ENCODE data around the gene CCDC38.

CCDC38 gene

GRCh38 chr12:95837240-95838038 is 105.0 kb downstream of the CCDC38 start:
- Mint-ChIP-seq H3K27me3 (peaks cover 25% of the 10 kb centered on the region), H3K4me3 (no peak overlapping the region), H3K4me1 (peaks cover 6% of the 10 kb centered on the region), H3K27ac (ENCODE audit: low read depth) (no peak overlapping the region), H3K36me3 (ENCODE audit: insufficient read depth) (no peaks in the 10 kb centered on the region), H3K9me3 (no peaks in the 10 kb centered on the region)
- DNase-seq (ENCODE audit: low spot score in 2 of 2) (no peak), ATAC-seq (replicated peaks; ENCODE audit: extremely low read depth, poor library complexity, severe bottlenecking) (no peak)

- H3K27me3 Mint-ChIP-seq: peaks cover 31% of the 10 kb centered on the region
- no peak overlapping the region for H3K4me3 Mint-ChIP-seq
- no peak overlapping the region for H3K27ac Mint-ChIP-seq (ENCODE audit: low read depth)
- peaks cover 6% of the 10 kb centered on the region for H3K4me1 Mint-ChIP-seq
- DNase-seq (ENCODE audit: low spot score in 2 of 2) (no peak), ATAC-seq (replicated peaks; ENCODE audit: extremely low read depth, poor library complexity, severe bottlenecking) (no peak)
- no peaks in the 10 kb centered on the region for H3K9me3 Mint-ChIP-seq
- H3K36me3 Mint-ChIP-seq (ENCODE audit: insufficient read depth): no peaks in the 10 kb centered on the region
Observed at GRCh38 chr12:95836630-95837239, 105.7 kb downstream of the CCDC38 start.

- DNase-seq (ENCODE audit: low spot score in 2 of 2) (no peak), ATAC-seq (replicated peaks; ENCODE audit: extremely low read depth, poor library complexity, severe bottlenecking) (no peak)
- Mint-ChIP-seq H3K27ac (ENCODE audit: low read depth) (no peak overlapping the region), H3K4me3 (no peak overlapping the region), H3K4me1 (peaks cover 6% of the 10 kb centered on the region), H3K27me3 (peaks cover 31% of the 10 kb centered on the region), H3K36me3 (ENCODE audit: insufficient read depth) (no peaks in the 10 kb centered on the region), H3K9me3 (no peaks in the 10 kb centered on the region)
Observed at GRCh38 chr12:95836185-95836609, 106.2 kb downstream of the CCDC38 start.

GRCh38 chr12:95834572-95834971 is 107.8 kb downstream of the CCDC38 start:
- ATAC-seq (replicated peaks; ENCODE audit: extremely low read depth, poor library complexity, severe bottlenecking) (no peak), DNase-seq (ENCODE audit: low spot score in 2 of 2) (no peak)
- Mint-ChIP-seq H3K36me3 (ENCODE audit: insufficient read depth) (no peaks in the 10 kb centered on the region), H3K27ac (ENCODE audit: low read depth) (no peak overlapping the region), H3K27me3 (peaks cover 44% of the 10 kb centered on the region), H3K4me3 (no peak overlapping the region), H3K9me3 (no peaks in the 10 kb centered on the region), H3K4me1 (peaks cover 6% of the 10 kb centered on the region)

- H3K4me1 Mint-ChIP-seq: no peaks in the 10 kb centered on the region
- no peaks in the 10 kb centered on the region for H3K9me3 Mint-ChIP-seq
- no peak overlapping the region for H3K27ac Mint-ChIP-seq (ENCODE audit: low read depth)
- H3K27me3 Mint-ChIP-seq: peaks cover 28% of the 10 kb centered on the region
- DNase-seq (ENCODE audit: low spot score in 2 of 2) (no peak), ATAC-seq (replicated peaks; ENCODE audit: extremely low read depth, poor library complexity, severe bottlenecking) (no peak)
- H3K4me3 Mint-ChIP-seq: no peak overlapping the region
- H3K36me3 Mint-ChIP-seq (ENCODE audit: insufficient read depth): no peaks in the 10 kb centered on the region
Observed at GRCh38 chr12:95830335-95831089, 111.9 kb downstream of the CCDC38 start.

GRCh38 chr12:95829395-95829794 is 113.0 kb downstream of the CCDC38 start:
- Mint-ChIP-seq H3K27me3 (peaks cover 28% of the 10 kb centered on the region), H3K4me3 (no peak overlapping the region), H3K27ac (ENCODE audit: low read depth) (no peak overlapping the region), H3K36me3 (ENCODE audit: insufficient read depth) (no peaks in the 10 kb centered on the region), H3K4me1 (no peaks in the 10 kb centered on the region), H3K9me3 (no peaks in the 10 kb centered on the region)
- ATAC-seq (replicated peaks; ENCODE audit: extremely low read depth, poor library complexity, severe bottlenecking) (no peak), DNase-seq (ENCODE audit: low spot score in 2 of 2) (no peak)

GRCh38 chr12:95820096-95820703 is 122.2 kb downstream of the CCDC38 start:
- H3K9me3 Mint-ChIP-seq: no peaks in the 10 kb centered on the region
- H3K4me3 Mint-ChIP-seq: no peak overlapping the region
- H3K27me3 Mint-ChIP-seq: peaks cover 29% of the 10 kb centered on the region
- no peak overlapping the region for H3K27ac Mint-ChIP-seq (ENCODE audit: low read depth)
- no peaks in the 10 kb centered on the region for H3K4me1 Mint-ChIP-seq
- no peak for DNase-seq (ENCODE audit: low spot score in 2 of 2)
- no peaks in the 10 kb centered on the region for H3K36me3 Mint-ChIP-seq (ENCODE audit: insufficient read depth)
- no peak for ATAC-seq (replicated peaks; ENCODE audit: extremely low read depth, poor library complexity, severe bottlenecking)
